SK-N-SH (cell line): ENCODE measurements around the gene FAM222B. TPM values are rescaled to one million over a fixed set of nuclear protein-coding genes. Genes with fewer than 3 reads are reported as not detected.

Experiments used
- CTCF ChIA-PET: fragments of 300-600, 350-600 bp; formaldehyde crosslinking; extraction: SDS; loops from one replicate; lab custom pipeline; 2021; lab: Yijun Ruan, JAX
- POLR2A ChIA-PET: fragments of 350-600 bp; sonication (Branson Sonifier 250); formaldehyde crosslinking; extraction: SDS; loops from one replicate; lab custom pipeline; 2020; ENCODE audit warnings: antibody characterized with exemption, inconsistent platforms; lab: Yijun Ruan, JAX
- DNase-seq: peaks from one replicate; pipeline ENCODE4 v3.0.0; 2012
- H2AFZ ChIP-seq: fragments of 200-600 bp; sonication (generic); 2 replicates; pipeline ENCODE4 v1.8.1; 2016; ENCODE audit warnings: antibody characterized with exemption, mild to moderate bottlenecking, low read depth
- H3F3A ChIP-seq: fragments of 200-600 bp; sonication (generic); replicated peaks from 2 replicates; pipeline ENCODE3; 2016; ENCODE audit warnings: antibody characterized with exemption, mild to moderate bottlenecking; ENCODE audit not compliant: insufficient read depth
- H3K27ac ChIP-seq, 2 experiments: fragments of 200-500 bp in 1 of 2; fragments of 200-600 bp in 1 of 2; sonication (Bioruptor generic) in 1 of 2; sonication (generic), shearing (Covaris generic) in 1 of 2; 2 replicates each; pipeline versions ENCODE4 v1.5.1 to v1.6.1; 2014 to 2016; ENCODE audit warnings: low read depth in 2 of 2, inconsistent platforms in 1 of 2, low read length in 1 of 2, mild to moderate bottlenecking in 1 of 2, mixed read lengths in 1 of 2
- H3K27me3 ChIP-seq: fragments of 200-600 bp; sonication (generic), shearing (Covaris generic); 2 replicates; pipeline ENCODE4 v1.6.1; 2016; ENCODE audit warnings: mixed run types; ENCODE audit not compliant: insufficient read depth
- H3K36me3 ChIP-seq, 2 experiments: fragments of 200-500 bp in 1 of 2; fragments of 200-600 bp in 1 of 2; sonication (Bioruptor generic) in 1 of 2; sonication (generic) in 1 of 2; replicated peaks in 1 of 2; 2 replicates each; pipeline versions ENCODE3 to v1.5.1; 2014 to 2016; ENCODE audit warnings: low read length in 1 of 2, mild to moderate bottlenecking in 1 of 2; ENCODE audit not compliant: insufficient read depth in 2 of 2, control insufficient read depth in 1 of 2
- H3K4me1 ChIP-seq, 2 experiments: fragments of 200-500 bp in 1 of 2; fragments of 200-600 bp in 1 of 2; sonication (Bioruptor generic) in 1 of 2; sonication (generic), shearing (Covaris generic) in 1 of 2; 2 replicates each; pipeline versions ENCODE4 v1.5.1 to v1.6.1; 2014 to 2016; ENCODE audit warnings: low read depth in 1 of 2, low read length in 1 of 2, mixed run types in 1 of 2; ENCODE audit not compliant: insufficient read depth in 2 of 2, control insufficient read depth in 1 of 2
- H3K4me2 ChIP-seq: fragments of 200-600 bp; sonication (generic), shearing (Covaris generic); 2 replicates; pipeline ENCODE4 v1.6.1; 2017; ENCODE audit warnings: mixed run types
- H3K4me3 ChIP-seq, 2 experiments: fragments of 200-500 bp in 1 of 2; fragments of 200-600 bp in 1 of 2; sonication (Bioruptor generic) in 1 of 2; sonication (generic), shearing (Covaris generic) in 1 of 2; 2 replicates each; pipeline versions ENCODE4 v1.5.1 to v1.8.1; 2014 to 2016; ENCODE audit warnings: low read depth in 2 of 2, inconsistent platforms in 1 of 2, low read length in 1 of 2, mild to moderate bottlenecking in 1 of 2, mixed read lengths in 1 of 2, moderate library complexity in 1 of 2
- H3K79me2 ChIP-seq: fragments of 200-600 bp; sonication (generic); 2 replicates; pipeline ENCODE4 v1.8.1; 2017; ENCODE audit warnings: mild to moderate bottlenecking; ENCODE audit not compliant: insufficient read depth
- H3K9ac ChIP-seq: fragments of 200-600 bp; sonication (generic); 2 replicates; pipeline ENCODE4 v1.6.1; 2017; ENCODE audit warnings: mixed run types
- H3K9me2 ChIP-seq: fragments of 200-600 bp; sonication (generic); 2 replicates; pipeline ENCODE4 v1.6.1; 2017; ENCODE audit warnings: mixed run types
- H3K9me3 ChIP-seq: fragments of 200-600 bp; sonication (generic); 2 replicates; pipeline ENCODE4 v1.6.1; 2017; ENCODE audit warnings: mixed run types, mild to moderate bottlenecking, moderate library complexity
- H4K20me1 ChIP-seq: fragments of 200-600 bp; sonication (generic); 2 replicates; pipeline ENCODE4 v1.6.1; 2017; ENCODE audit warnings: mild to moderate bottlenecking, mixed run types; ENCODE audit not compliant: insufficient read depth
- FOSL2 ChIP-seq: IDR thresholded peaks from 2 replicates; pipeline ENCODE4 v1.4.0; 2012; ENCODE audit warnings: low read depth, mild to moderate bottlenecking, moderate library complexity, borderline replicate concordance
- GATA2 ChIP-seq: sonication (generic); formaldehyde crosslinking; IDR thresholded peaks from 2 replicates; pipeline ENCODE4 v1.5.0; 2020; ENCODE audit warnings: mild to moderate bottlenecking, missing genetic modification reagents
- IRF3 ChIP-seq: fragments of 150-350 bp; IDR thresholded peaks from 2 replicates; pipeline ENCODE4 v1.6.1; 2016; ENCODE audit warnings: mild to moderate bottlenecking, low read depth, low read length
- JUND ChIP-seq: IDR thresholded peaks from 2 replicates; pipeline ENCODE4 v1.4.0; 2012
- MEF2A ChIP-seq: IDR thresholded peaks from 2 replicates; pipeline ENCODE4 v1.4.0; 2012; ENCODE audit warnings: low read depth, borderline replicate concordance
- MXI1 ChIP-seq: IDR thresholded peaks from 2 replicates; pipeline ENCODE4 v1.6.1; 2012; ENCODE audit warnings: mild to moderate bottlenecking, low read depth, low read length, improper control_type of control experiment
- NFIC ChIP-seq: IDR thresholded peaks from 2 replicates; pipeline ENCODE4 v1.4.0; 2012; ENCODE audit warnings: borderline replicate concordance
- NRF1 ChIP-seq: IDR thresholded peaks from 2 replicates; pipeline ENCODE4 v1.6.1; 2012; ENCODE audit warnings: low read depth, mild to moderate bottlenecking, low read length
- POLR2AphosphoS5 ChIP-seq: IDR thresholded peaks from 2 replicates; pipeline ENCODE4 v1.6.1; 2012; ENCODE audit warnings: low read depth, low read length
- RAD21 ChIP-seq: IDR thresholded peaks from 2 replicates; pipeline ENCODE4 v1.6.1; 2012; ENCODE audit warnings: mild to moderate bottlenecking, low read length
- RCOR1 ChIP-seq: fragments of 150-350 bp; IDR thresholded peaks from 2 replicates; pipeline ENCODE4 v1.6.1; 2017; ENCODE audit warnings: antibody characterized with exemption, low read length
- RFX5 ChIP-seq: IDR thresholded peaks from 2 replicates; pipeline ENCODE4 v1.6.1; 2012; ENCODE audit warnings: mild to moderate bottlenecking, improper control_type of control experiment, low read length
- SIN3A ChIP-seq: IDR thresholded peaks from 2 replicates; pipeline ENCODE4 v1.6.1; 2012; ENCODE audit warnings: low read depth, mild to moderate bottlenecking, low read length, moderate library complexity, borderline replicate concordance
- TAF1 ChIP-seq: IDR thresholded peaks from 2 replicates; pipeline ENCODE4 v1.6.1; 2012; ENCODE audit warnings: low read depth, mild to moderate bottlenecking, low read length, moderate library complexity, borderline replicate concordance
- TEAD4 ChIP-seq: IDR thresholded peaks from 2 replicates; pipeline ENCODE4 v1.4.0; 2012; ENCODE audit warnings: mild to moderate bottlenecking, borderline replicate concordance; ENCODE audit not compliant: insufficient read depth
- WGBS: methylation state at CpG from one replicate; pipeline ENCODE4 v1.1.6; 2017; ENCODE audit warnings: low lambda C conversion rate; 5-methylcytosine and 5-hydroxymethylcytosine counted together
- polyA plus RNA-seq, 3 experiments: library from polyadenylated mRNA; depleted of rRNA; stranded (reverse); fragments of >200 nt; gene quantifications; 2 replicates each; pipeline ENCODE4 v1.2.3, GENCODE V29; 2012
- TF ChIP-seq, protein P1 (sequence below): fragments of 150-350 bp; IDR thresholded peaks from 2 replicates; pipeline ENCODE4 v1.6.1; 2017; ENCODE audit warnings: antibody characterized with exemption, low read length, low read depth, borderline replicate concordance

The FAM222B gene
- polyA plus RNA-seq, 1 of the 3 experiments (the other 2 are of a cell fraction): 9.0 TPM

DNA sequence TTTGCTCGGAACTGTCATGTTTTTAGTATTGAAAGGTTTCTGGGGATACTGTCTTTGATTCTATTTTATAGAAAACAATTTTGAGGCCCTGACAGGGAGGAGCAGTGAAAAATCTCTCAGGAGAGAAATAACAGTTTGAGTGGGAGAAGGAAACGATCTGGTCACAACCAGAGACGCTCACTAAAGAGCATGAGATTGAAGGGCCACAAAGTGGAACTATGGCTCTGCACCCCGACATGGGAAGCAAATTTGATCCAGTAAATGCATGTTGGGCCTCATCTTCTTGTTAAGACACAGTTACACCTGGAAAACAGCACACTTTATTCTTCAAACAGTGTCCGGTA lies 12.7 kb upstream of the FAM222B start:
- Histone ChIP-seq H3K4me1 (peaks cover 0 to 5% of the 10 kb centered on the region in 2 experiments; a peak in 2 of 4 replicates), H3K4me2 (peak overlapping the region; percentile 98), H3K27me3 (no peaks in the 10 kb centered on the region), H3K36me3 (peaks cover 4 to 22% of the 10 kb centered on the region in 2 experiments), H4K20me1 (no peaks in the 10 kb centered on the region), H3K27ac (peak overlapping the region; percentile 31 to 84; a peak in 3 of 4 replicates), H3F3A (no peaks in the 10 kb centered on the region), H3K9me3 (no peaks in the 10 kb centered on the region), H3K9me2 (no peaks in the 10 kb centered on the region), H3K9ac (peak overlapping the region; percentile 80), H3K4me3 (peak overlapping the region; percentile 76 to 83), H3K79me2 (peaks cover 14% of the 10 kb centered on the region), H2AFZ (peak overlapping the region; percentile 91)
- DNase-seq: no peak
- POLR2A ChIA-PET: no interaction called here
- TF ChIP-seq MXI1: no peak
- TF ChIP-seq TAF1: no peak
- TF ChIP-seq POLR2AphosphoS5: no peak
- TF ChIP-seq SIN3A: no peak
- TF ChIP-seq GATA2 (CRISPR knock-in tag): no peak
- no peak for TF ChIP-seq RCOR1
- no peak for TF ChIP-seq MEF2A
- no peak for TF ChIP-seq TEAD4
- TF ChIP-seq FOSL2: no peak
- no peak for TF ChIP-seq RAD21
- TF ChIP-seq RFX5: no peak
- no peak for TF ChIP-seq IRF3
- TF ChIP-seq JUND: no peak
- no peak for TF ChIP-seq NFIC
- TF ChIP-seq, protein P1, sequence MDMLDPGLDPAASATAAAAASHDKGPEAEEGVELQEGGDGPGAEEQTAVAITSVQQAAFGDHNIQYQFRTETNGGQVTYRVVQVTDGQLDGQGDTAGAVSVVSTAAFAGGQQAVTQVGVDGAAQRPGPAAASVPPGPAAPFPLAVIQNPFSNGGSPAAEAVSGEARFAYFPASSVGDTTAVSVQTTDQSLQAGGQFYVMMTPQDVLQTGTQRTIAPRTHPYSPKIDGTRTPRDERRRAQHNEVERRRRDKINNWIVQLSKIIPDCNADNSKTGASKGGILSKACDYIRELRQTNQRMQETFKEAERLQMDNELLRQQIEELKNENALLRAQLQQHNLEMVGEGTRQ: no peak
- no peak for TF ChIP-seq NRF1
- WGBS: under 1% methylated on average over 5 of the region's 5 CpGs
- CTCF ChIA-PET: interaction anchor here (0.9 to 2.0 kb wide), 2 partner anchors 47 to 92 kb away, joined by 3 to 4 read pairs; partner anchors contain the start of gene DHRS13
